Osteocyte (in vitro differentiated cells): ENCODE measurements around the gene FUT3. TPM values are rescaled to one million over a fixed set of nuclear protein-coding genes. Genes with fewer than 3 reads are reported as not detected.

Experiments used
- DNase-seq: peaks from one replicate; pipeline ENCODE4 v3.0.0; 2021; ENCODE audit warnings: mixed read lengths; ENCODE audit not compliant: unreplicated experiment; ENCODE audit errors: extremely low spot score
- H3K27ac Mint-ChIP-seq: one replicate; pipeline ENCODE4 v1.8.0; 2021; ENCODE audit warnings: mild to moderate bottlenecking, mixed read lengths; ENCODE audit not compliant: unreplicated experiment
- H3K27me3 Mint-ChIP-seq: one replicate; pipeline ENCODE4 v1.8.0; 2021; ENCODE audit warnings: mixed read lengths; ENCODE audit not compliant: unreplicated experiment
- H3K36me3 Mint-ChIP-seq: one replicate; pipeline ENCODE4 v1.8.0; 2021; ENCODE audit warnings: mixed read lengths; ENCODE audit not compliant: unreplicated experiment
- H3K4me1 Mint-ChIP-seq: one replicate; pipeline ENCODE4 v1.8.0; 2021; ENCODE audit warnings: mixed read lengths; ENCODE audit not compliant: unreplicated experiment
- H3K4me3 Mint-ChIP-seq: one replicate; pipeline ENCODE4 v1.8.0; 2021; ENCODE audit warnings: mild to moderate bottlenecking, moderate library complexity, mixed read lengths; ENCODE audit not compliant: unreplicated experiment
- H3K9me3 Mint-ChIP-seq: one replicate; pipeline ENCODE4 v1.8.0; 2021; ENCODE audit warnings: mixed read lengths; ENCODE audit not compliant: unreplicated experiment
- total RNA-seq: library from RNA; stranded (reverse); gene quantifications from 2 replicates; pipeline ENCODE4 v1.2.1, GENCODE V29; 2021
- TF ChIP-seq, protein P1 (sequence below): fragments of 200-600 bp; sonication (generic); IDR thresholded peaks from 2 replicates; pipeline ENCODE4 v1.5.0; 2021; ENCODE audit warnings: antibody characterized with exemption, mild to moderate bottlenecking, moderate library complexity

Gene FUT3
- total RNA-seq, 1 donor from 2014 or later, result not detected

DNA sequence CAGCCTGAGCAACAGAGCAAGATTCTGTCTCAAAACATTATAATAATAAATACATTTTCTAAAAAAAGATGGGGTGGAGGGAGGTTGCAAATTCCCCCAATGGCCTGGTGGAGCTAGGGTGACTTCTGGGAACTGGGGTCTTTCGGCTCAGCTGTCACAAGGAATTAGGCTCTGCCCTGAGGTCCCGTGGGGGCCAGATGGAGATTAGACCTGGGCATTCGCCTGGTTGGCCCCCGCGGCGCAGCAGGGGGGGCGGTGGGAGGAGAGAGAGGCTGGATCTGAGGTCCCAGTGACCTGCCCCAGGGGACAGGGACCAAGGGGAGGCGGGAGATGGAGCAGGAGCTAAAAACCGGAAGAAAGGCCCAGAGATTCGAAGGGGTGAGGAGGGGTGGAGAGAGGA, 26.5 kb downstream of the FUT3 start:
- Mint-ChIP-seq H3K9me3 (no peaks in the 10 kb centered on the region), H3K36me3 (no peaks in the 10 kb centered on the region), H3K4me3 (no peak overlapping the region), H3K4me1 (peaks cover 8% of the 10 kb centered on the region), H3K27ac (no peak overlapping the region), H3K27me3 (peaks cover 2% of the 10 kb centered on the region)
- DNase-seq, result no peak
- TF ChIP-seq, protein P1, sequence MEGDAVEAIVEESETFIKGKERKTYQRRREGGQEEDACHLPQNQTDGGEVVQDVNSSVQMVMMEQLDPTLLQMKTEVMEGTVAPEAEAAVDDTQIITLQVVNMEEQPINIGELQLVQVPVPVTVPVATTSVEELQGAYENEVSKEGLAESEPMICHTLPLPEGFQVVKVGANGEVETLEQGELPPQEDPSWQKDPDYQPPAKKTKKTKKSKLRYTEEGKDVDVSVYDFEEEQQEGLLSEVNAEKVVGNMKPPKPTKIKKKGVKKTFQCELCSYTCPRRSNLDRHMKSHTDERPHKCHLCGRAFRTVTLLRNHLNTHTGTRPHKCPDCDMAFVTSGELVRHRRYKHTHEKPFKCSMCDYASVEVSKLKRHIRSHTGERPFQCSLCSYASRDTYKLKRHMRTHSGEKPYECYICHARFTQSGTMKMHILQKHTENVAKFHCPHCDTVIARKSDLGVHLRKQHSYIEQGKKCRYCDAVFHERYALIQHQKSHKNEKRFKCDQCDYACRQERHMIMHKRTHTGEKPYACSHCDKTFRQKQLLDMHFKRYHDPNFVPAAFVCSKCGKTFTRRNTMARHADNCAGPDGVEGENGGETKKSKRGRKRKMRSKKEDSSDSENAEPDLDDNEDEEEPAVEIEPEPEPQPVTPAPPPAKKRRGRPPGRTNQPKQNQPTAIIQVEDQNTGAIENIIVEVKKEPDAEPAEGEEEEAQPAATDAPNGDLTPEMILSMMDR, result no peak

DNA sequence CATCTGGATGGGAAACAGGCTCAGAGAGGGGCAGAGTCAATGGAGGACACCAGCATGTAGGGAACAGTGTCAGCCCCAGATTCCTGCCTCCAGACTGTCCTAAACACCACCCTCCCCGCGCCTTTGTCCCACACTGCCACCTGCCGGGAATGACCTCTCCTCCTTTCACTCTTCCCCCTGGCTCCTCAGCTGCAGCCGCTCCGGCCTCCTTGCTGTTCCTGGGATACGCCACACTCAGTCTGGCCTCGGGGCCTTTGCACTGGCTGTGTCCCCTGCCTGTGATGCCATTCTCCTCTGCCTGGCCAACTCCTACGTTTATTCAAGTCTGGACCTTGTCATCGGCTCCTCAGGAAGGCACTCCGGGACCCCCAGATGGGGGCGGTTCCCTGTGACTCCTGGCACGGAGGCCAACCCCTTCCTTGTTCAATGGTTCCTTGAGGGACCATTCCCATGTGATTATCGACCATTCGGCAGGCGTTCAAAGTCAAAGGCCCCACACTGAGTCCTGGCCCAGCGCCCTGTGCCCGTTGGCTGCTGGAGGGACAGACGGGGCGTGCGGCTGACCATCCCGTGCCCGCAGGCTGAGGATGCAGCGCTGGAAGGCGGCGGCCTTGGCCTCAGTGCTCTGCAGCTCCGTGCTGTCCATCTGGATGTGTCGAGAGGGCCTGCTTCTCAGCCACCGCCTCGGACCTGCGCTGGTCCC, 27.5 kb downstream of the FUT3 start:
- H3K27ac Mint-ChIP-seq, result no peak overlapping the region
- DNase-seq, result no peak
- H3K9me3 Mint-ChIP-seq, result no peaks in the 10 kb centered on the region
- peaks cover 8% of the 10 kb centered on the region for H3K4me1 Mint-ChIP-seq
- no peak overlapping the region for H3K4me3 Mint-ChIP-seq
- H3K36me3 Mint-ChIP-seq, result no peaks in the 10 kb centered on the region
- H3K27me3 Mint-ChIP-seq, result peaks cover 2% of the 10 kb centered on the region
- TF ChIP-seq, protein P1, result peak; percentile 16

DNA sequence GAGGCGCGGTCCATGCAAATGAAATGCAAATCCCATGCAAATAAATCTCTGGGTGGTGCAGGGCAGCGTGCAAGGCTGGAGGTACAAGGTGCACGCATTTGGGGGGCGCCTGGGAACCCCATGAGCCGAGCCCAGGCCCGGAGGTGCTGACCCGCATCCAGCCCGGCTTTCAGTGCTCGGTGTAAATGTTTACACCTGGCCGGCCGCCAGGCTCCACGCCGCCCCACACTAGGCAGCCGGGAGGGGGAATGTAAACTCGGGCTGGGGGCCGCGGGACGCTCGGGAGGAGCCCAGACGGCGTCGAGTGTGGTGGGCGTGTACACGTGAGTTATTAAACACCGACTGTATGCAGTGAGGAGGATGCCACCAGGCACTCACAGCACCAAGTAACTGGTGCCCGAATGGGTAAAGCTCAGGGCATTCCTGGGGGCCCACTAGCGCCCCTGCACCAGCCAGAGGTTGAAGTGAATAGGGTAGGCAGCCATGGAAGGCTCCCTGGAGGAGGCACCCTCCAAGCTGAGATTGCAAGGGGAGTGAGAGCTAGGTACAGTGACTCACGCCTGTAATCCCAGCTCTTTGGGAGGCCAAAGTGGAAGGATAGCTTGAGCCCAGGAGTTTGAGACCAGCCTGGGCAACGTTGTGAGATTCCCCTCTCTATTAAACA, 28.9 kb downstream of the FUT3 start:
- H3K4me1 Mint-ChIP-seq, result peaks cover 5% of the 10 kb centered on the region
- TF ChIP-seq, protein P1, result no peak
- H3K27me3 Mint-ChIP-seq, result peaks cover 9% of the 10 kb centered on the region
- H3K27ac Mint-ChIP-seq, result no peak overlapping the region
- no peaks in the 10 kb centered on the region for H3K9me3 Mint-ChIP-seq
- no peak overlapping the region for H3K4me3 Mint-ChIP-seq
- DNase-seq, result no peak
- H3K36me3 Mint-ChIP-seq, result no peaks in the 10 kb centered on the region

DNA sequence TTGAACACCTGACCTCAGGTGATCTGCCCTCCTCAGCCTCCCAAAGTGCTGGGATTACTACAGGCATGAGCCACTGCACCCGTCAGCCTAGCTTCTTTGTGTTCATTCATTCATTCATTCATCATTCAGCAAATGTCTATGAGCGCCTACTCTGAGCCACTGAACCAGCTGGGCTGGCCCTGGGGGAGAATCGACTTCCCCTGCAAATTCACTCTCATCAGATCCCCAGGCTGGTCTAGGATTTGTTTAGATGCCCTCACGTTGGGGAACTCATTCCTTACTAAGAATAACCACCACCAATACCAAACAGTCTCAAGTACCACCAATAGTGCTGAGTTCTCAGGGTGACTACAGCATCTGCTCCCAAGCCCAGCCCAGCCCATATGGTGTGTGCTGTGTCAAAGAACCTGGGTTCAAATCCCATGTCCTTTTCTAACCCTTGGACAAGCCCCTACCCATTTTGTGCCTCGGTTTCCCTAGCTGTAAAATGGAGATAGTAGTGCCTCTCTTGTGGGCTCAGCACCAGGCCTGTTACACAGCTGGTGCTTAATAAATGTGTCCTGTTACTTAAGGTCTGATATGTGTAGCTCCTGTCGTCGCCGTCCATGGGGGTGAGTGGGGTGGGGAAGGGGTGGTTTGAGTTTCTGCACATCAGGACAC, 29.6 kb downstream of the FUT3 start:
- Mint-ChIP-seq H3K4me3 (no peak overlapping the region), H3K27me3 (peaks cover 16% of the 10 kb centered on the region), H3K27ac (no peak overlapping the region), H3K4me1 (no peaks in the 10 kb centered on the region), H3K9me3 (no peaks in the 10 kb centered on the region), H3K36me3 (no peaks in the 10 kb centered on the region)
- no peak for DNase-seq
- TF ChIP-seq, protein P1, result no peak

DNA sequence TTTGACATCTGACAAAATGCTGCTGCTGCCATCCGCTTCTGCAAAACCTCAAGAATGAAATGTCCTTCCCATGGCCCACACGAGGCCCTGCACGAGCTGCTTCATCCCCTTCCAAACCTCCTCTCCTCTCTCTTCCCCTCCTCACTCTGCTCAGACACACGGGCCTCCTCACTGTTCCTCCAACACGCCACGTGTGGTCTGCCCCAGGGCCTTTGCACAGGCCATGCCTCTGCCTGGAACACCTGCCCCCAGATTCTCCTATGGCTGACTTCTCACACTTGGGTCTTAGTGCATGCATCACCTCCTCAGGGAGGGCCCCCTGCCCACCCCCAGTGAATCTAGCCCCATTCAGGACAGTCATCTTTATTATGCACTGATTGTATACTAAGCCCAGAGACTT, 30.5 kb downstream of the FUT3 start:
- TF ChIP-seq, protein P1, result no peak
- Mint-ChIP-seq H3K27ac (no peak overlapping the region), H3K36me3 (no peaks in the 10 kb centered on the region), H3K27me3 (peaks cover 18% of the 10 kb centered on the region), H3K4me3 (no peak overlapping the region), H3K4me1 (no peaks in the 10 kb centered on the region), H3K9me3 (no peaks in the 10 kb centered on the region)
- no peak for DNase-seq
